T follicular helper cell (primary cell): Measurements from ENCODE around the gene ALDH3B1.

Experiments used
- DNase-seq: peaks from one replicate; pipeline ENCODE4 v3.0.0-alpha.2; 2020; ENCODE audit warnings: low read depth

ALDH3B1 gene

DNA sequence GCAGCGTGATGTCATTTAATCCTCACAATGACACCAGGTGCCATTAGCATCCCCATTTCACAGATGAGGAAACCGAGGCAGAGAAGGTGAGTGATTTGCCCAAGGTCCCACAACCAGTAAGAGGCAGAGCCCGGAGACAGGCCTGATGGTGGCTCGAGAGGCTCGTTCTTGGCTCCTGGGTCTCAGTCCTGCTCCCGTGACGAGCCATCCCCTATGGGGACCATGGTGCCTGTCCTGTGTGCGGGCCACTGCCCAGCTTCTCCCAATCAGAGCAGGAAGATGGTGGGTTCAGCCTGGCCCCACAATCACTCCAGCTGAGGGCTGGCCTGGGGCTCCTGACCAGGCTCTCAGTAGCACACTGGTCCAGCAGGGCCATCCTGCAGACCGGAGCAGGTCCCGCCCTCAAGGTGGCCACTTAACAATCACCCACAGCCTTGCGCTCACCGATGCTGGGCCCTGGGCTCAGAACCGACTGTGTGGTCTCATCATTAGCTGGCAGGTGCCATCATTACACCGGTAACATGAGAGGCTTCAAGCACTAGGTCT, 3.6 kb downstream of the ALDH3B1 start:
- no peak for DNase-seq

- DNase-seq, result no peak
These were observed 4.2 kb downstream of the ALDH3B1 start for GRCh38 chr11:68014157-68014946.

- no peak for DNase-seq
These were observed 4.9 kb downstream of the ALDH3B1 start for GRCh38 chr11:68014947-68015447.

DNA sequence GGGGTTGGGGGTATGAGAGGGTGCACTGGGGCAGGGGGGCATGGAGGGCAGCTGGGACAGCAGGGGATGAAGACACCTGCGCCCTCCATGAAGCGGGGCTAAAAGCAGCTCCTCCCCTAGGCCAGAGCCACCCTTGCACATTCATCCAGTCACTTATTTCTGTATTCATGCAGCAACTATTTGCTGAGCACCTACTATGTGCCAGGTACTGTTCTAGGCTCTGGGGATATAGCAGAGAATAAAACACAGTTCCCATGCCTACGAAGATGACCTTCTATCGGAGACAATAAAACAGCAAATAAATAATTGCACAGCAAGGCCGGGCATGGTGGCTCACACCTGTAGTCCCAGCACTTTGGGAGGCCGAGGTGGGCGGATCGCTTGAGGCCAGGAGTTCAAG, 5.3 kb downstream of the ALDH3B1 start:
- no peak for DNase-seq

DNA sequence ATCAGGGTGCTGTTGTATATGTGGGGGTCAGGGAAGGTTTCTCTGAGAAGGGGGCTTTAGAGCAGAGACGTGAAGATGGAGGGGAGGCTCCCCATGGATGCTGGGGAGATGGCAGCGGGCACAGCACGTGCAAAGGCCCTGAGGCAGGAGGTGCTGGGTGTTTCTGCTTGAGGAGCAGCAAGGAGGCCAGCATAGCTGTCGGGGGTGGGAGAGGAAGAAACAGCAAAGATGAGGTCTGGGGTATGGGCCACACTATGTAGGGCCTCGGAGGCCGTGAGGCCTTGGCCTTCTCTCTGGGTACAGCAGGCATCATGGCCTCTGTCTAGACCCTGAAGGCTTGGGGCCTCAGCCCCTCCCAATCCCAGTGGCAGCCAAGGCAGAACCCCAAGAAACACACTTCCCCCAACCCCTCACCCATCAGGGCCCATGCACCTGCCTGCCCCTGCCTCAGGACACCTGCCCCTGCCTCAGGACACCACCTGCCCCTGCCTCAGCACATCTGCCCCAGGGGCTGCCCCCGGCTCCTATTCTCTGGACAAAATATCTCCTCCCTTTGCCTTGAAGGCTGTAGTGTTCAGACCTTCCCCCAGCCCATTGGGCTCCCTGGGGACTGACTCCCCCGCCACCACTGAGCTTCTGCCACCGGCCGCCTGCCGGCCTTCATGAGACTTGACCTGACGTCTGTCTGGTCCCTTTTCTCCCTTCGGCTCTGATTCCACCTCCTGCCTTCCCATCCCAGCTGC, 6.2 kb downstream of the ALDH3B1 start:
- no peak for DNase-seq

- DNase-seq, result no peak
These were observed 7.0 kb downstream of the ALDH3B1 start for GRCh38 chr11:68016904-68017817.

GRCh38 chr11:68017980-68018729, 8.0 kb downstream of the ALDH3B1 start:
- no peak for DNase-seq

DNA sequence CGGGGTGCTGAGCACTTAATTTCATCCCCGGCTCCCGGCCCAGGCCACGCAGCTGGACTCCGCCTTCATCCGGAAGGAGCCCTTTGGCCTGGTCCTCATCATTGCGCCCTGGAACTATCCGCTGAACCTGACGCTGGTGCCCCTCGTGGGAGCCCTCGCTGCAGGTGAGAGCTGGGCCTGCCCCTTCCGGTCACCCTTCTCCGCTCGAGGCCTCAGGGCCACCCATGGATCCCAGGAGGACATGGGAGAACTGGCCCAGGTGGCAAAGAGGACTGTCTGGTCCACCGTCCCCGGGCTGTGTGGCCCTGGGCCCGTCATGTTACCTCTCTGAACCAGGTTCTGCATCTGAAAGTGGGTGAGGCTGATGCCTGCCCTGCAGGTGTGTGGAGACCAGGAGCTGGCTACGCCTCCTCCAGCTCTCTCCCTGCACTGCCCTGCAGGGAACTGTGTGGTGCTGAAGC, 8.6 kb downstream of the ALDH3B1 start:
- DNase-seq, result no peak

GRCh38 chr11:68019486-68019885, 9.4 kb downstream of the ALDH3B1 start:
- DNase-seq, result no peak

DNA sequence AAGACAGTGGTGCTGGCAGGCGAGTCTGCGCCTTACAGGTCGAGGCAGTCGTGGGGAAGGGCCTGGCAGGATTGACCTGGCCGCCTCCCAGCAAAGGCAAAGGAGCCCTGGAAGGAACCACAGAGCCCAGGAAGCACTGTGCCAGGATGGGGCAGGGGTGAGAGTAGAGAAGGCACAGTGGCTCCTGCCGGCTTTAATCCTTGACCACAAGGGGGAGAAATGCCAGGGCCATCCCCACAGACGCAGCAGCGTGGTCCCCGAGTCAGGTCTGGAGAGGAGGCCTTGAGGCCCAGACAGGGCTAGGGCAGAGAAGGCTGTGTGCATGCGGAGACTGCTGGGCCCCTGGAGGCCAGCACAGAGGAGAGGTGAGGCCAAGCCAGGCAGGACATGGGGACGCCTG, 10.4 kb downstream of the ALDH3B1 start:
- DNase-seq, result no peak

GRCh38 chr11:68021167-68021787, 11.2 kb downstream of the ALDH3B1 start:
- no peak for DNase-seq

- no peak for DNase-seq
These were observed 12.4 kb downstream of the ALDH3B1 start for GRCh38 chr11:68022531-68022930.

GRCh38 chr11:68024508-68024907, 14.4 kb downstream of the ALDH3B1 start:
- no peak for DNase-seq

DNA sequence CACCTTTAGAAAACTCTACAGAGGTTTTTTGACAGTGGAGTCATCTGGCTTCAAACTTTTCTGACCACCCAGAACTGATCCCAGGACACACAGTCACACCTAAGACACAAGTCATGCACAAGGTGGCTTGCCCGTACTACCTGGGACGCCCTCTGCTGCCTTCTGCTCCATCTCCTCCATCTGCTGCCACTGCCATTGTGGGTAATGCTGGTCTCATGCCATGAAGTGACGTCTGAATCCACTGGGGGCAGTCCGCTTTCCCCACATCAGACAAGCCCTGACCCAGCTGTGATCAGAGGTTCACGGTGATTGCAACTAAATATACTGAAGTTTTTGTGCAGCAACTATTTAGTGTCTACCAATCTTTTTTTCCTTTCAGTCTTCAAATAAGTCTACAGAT, 14.9 kb downstream of the ALDH3B1 start:
- no peak for DNase-seq

- DNase-seq, result no peak
These were observed 16.4 kb downstream of the ALDH3B1 start for GRCh38 chr11:68026391-68027105.

DNA sequence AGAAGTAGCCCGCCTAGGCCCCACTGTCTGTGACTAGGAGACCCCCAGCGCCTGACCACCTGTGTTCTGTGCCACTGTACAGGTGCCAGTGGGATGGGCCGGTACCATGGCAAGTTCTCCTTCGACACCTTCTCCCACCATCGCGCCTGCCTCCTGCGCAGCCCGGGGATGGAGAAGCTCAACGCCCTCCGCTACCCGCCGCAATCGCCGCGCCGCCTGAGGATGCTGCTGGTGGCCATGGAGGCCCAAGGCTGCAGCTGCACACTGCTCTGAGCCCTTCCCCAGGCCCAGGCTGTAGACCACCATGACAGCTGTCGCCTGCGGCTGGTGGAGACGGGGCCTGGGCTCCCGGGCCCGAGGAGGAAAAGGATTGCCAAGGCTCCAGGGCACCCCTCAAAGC, 17.5 kb downstream of the ALDH3B1 start:
- no peak for DNase-seq

DNA sequence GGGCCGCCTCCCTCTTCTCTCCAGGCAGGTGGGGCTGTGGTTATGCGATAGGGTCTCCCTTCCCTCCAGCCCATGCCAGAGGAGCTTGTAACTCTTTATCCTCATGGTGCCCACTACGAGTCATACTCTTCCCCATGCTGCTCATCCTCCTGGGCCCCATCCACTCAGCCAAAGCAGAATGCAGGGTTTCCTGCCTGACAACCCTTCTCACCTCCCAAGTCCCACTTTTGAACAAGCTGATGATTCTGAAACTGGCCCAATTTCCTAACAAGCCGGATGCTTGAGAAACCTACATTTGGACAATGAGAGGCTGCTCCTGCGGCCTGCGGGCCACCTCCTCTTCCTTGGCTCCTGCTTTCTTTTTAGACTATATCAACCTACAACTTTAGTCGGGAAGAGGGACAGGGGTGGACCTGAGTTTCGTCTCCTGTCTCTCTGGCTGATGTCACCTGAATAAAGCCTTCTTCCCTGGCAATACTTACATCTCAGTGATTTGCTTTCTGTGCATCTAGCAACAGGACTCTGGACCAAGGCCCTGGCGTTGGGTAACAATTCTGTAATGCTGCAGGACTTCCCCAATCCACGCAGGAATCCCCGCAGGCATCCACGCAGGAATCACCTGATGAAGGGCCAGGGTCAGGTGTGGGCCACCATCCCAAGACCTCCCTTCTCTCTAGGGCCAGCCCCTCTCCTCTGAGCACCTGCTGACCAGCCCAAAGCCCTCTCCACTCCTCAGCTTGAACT, 18.8 kb downstream of the ALDH3B1 start:
- no peak for DNase-seq

DNA sequence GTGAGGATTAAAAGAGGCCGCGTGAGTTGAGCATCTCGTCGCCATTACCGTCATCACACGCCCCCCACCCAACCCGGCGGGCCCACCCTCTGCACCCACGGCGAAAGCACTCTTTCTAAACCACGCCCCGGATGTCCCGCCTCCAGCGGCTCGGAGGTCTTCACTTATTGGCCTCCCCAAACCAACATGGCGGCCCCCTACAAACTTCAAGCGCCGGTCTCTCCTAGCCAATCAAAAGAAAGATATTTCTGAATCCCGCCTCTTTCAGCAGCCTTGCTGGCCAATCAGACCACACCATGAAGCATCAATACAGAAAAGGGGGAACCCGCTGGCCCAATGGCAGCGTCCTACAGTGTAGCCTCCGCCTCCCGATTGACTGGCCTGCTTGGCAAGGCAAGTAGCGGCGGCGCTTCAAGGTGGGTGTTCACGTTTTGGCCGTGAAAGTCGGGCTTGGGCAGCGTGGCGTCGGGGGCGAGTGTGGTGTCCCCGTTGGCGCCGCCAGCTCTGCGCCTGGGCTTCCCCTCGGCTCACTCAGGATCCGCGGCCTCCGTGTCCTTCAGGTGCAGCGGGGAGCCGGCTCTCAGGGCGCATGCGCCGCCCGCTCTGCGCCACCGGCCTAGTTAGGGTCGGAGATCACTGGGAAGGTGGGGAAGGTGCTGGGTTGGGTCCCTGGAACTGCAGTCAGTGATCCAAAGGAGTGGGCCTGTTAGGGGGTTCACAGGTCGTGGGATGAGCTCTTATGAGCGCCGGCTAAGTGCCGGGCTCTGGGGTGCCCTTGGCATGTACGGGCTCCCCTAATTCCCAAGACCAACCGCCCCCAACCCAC, 20.4 kb downstream of the ALDH3B1 start, which contains the start of gene NDUFS8:
NDUFS8 (plus strand) TSS at position 364 of the 826 bp plus-strand sequence. CDS start 1,471 bp downstream, outside the sequence.
- DNase-seq, result peak; percentile 91
